ENCODE results near the gene APOL1.

The APOL1 gene

DNA sequence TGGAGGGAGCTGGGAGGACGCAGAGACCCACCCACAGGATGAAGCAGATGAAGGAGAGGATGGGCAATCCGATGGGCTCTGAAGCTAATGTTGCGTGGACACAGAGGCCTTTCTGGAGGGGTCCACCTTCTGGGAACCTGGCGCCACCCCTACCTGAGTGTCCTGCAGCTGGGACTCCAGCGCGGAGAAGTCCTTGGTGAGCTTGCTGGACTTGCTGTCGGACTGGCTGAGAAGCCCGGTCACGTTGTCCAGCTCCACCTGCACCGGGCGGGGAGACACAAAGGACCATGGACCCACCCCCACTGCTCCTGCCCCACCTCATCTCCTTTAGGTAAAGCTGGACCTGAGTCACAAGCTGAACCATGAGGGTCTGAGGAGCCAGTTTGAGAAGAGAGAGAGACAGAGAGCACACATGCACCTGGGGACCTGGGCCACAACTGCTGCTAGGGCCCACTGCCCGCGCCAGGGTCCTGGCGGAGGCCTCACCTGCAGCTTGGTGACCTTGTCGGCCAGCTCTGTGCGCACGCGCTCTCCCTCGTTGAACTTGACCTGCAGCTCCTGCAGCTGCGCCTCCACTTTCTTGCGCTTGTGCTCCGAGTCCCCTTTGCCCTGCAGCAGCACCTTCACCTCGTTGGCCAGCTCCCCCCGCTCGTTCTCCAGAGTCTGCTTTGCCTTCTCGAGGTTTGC is 40.8 kb downstream of the APOL1 start:
- Histone ChIP-seq H2AFZ (ENCODE audit: low read length, unreplicated experiment) (no peak overlapping the region), H3K79me2 (ENCODE audit: control insufficient read depth, insufficient read depth, low read length, unreplicated experiment) (no peaks in the 10 kb centered on the region), H3K36me3 (ENCODE audit: insufficient read depth, low read length) (peaks cover 13% of the 10 kb centered on the region; the same call in 1 of the 2 replicates), H3K27ac (ENCODE audit: low read depth, low read length) (no peak overlapping the region), H3K4me1 (ENCODE audit: control insufficient read depth, insufficient read depth, low read length, unreplicated experiment) (no peaks in the 10 kb centered on the region), H3K4me3 (ENCODE audit: low read depth, low read length) (no peak overlapping the region), H3K27me3 (ENCODE audit: insufficient read depth, low read length) (no peaks in the 10 kb centered on the region)

DNA sequence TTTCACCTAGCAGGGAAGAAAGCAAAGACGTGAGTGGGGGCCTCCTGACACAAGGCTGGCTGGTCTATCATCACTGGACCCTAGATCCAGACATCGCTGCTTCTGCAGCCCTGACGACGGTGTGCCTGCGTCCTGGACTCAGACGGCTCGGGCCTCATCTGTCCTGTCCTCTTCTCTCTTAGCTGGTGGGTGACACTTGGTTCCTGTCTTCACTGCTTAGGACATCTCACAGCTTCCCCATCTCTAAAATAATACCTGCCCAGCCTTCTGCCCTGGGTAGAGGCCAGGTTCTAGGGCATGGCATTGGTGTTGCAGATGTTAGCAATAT is 41.3 kb downstream of the APOL1 start:
- Histone ChIP-seq H3K27me3 (ENCODE audit: insufficient read depth, low read length) (no peaks in the 10 kb centered on the region), H3K27ac (ENCODE audit: low read depth, low read length) (no peak overlapping the region), H3K4me3 (ENCODE audit: low read depth, low read length) (no peak overlapping the region), H3K36me3 (ENCODE audit: insufficient read depth, low read length) (peaks cover 14% of the 10 kb centered on the region; the same call in 1 of the 2 replicates), H3K4me1 (ENCODE audit: control insufficient read depth, insufficient read depth, low read length, unreplicated experiment) (no peaks in the 10 kb centered on the region), H3K79me2 (ENCODE audit: control insufficient read depth, insufficient read depth, low read length, unreplicated experiment) (no peaks in the 10 kb centered on the region), H2AFZ (ENCODE audit: low read length, unreplicated experiment) (no peak overlapping the region)

- Histone ChIP-seq H3K79me2 (ENCODE audit: control insufficient read depth, insufficient read depth, low read length, unreplicated experiment) (no peaks in the 10 kb centered on the region), H3K4me1 (ENCODE audit: control insufficient read depth, insufficient read depth, low read length, unreplicated experiment) (no peaks in the 10 kb centered on the region), H2AFZ (ENCODE audit: low read length, unreplicated experiment) (no peak overlapping the region), H3K27me3 (ENCODE audit: insufficient read depth, low read length) (no peaks in the 10 kb centered on the region), H3K4me3 (ENCODE audit: low read depth, low read length) (no peak overlapping the region), H3K36me3 (ENCODE audit: insufficient read depth, low read length) (peaks cover 14% of the 10 kb centered on the region; the same call in 1 of the 2 replicates), H3K27ac (ENCODE audit: low read depth, low read length) (no peak overlapping the region)
Observed at GRCh38 chr22:36294801-36295200, 41.9 kb downstream of the APOL1 start.

- no peaks in the 10 kb centered on the region for H3K27me3 ChIP-seq (ENCODE audit: insufficient read depth, low read length)
- H3K36me3 ChIP-seq (ENCODE audit: insufficient read depth, low read length): peaks cover 14% of the 10 kb centered on the region; the same call in 1 of the 2 replicates
- H3K4me3 ChIP-seq (ENCODE audit: low read depth, low read length): no peak overlapping the region
- peaks cover 2% of the 10 kb centered on the region for H3K79me2 ChIP-seq (ENCODE audit: control insufficient read depth, insufficient read depth, low read length, unreplicated experiment)
- no peaks in the 10 kb centered on the region for H3K4me1 ChIP-seq (ENCODE audit: control insufficient read depth, insufficient read depth, low read length, unreplicated experiment)
- no peak overlapping the region for H3K27ac ChIP-seq (ENCODE audit: low read depth, low read length)
- no peak overlapping the region for H2AFZ ChIP-seq (ENCODE audit: low read length, unreplicated experiment)
Observed at GRCh38 chr22:36295247-36295646, 42.3 kb downstream of the APOL1 start.

DNA sequence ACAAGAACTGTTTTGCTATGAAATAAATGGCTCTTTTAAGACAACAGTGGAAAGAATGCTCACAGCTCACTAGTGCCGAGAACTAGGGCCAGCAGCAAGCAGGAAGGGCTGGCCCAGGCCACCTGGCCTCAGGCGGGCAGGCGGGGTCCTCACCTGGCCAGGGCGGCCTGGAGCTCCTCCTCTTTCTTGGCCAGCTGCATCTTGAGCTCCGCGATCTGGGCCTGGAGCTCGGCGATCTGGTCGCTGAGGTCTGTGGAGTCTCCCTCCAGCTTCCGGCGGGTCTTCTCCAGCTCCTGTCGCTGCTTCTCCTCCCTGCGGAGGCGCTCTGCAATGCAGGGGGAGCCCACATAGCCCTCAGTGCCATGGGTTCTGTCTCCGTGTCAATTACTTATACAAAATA is 43.8 kb downstream of the APOL1 start:
- no peak overlapping the region for H2AFZ ChIP-seq (ENCODE audit: low read length, unreplicated experiment)
- H3K79me2 ChIP-seq (ENCODE audit: control insufficient read depth, insufficient read depth, low read length, unreplicated experiment): peaks cover 7% of the 10 kb centered on the region
- H3K4me1 ChIP-seq (ENCODE audit: control insufficient read depth, insufficient read depth, low read length, unreplicated experiment): no peaks in the 10 kb centered on the region
- no peaks in the 10 kb centered on the region for H3K27me3 ChIP-seq (ENCODE audit: insufficient read depth, low read length)
- H3K36me3 ChIP-seq (ENCODE audit: insufficient read depth, low read length): peaks cover 18% of the 10 kb centered on the region; the same call in 1 of the 2 replicates
- no peak overlapping the region for H3K4me3 ChIP-seq (ENCODE audit: low read depth, low read length)
- H3K27ac ChIP-seq (ENCODE audit: low read depth, low read length): no peak overlapping the region

- Histone ChIP-seq H3K36me3 (ENCODE audit: insufficient read depth, low read length) (peaks cover 18% of the 10 kb centered on the region; the same call in 1 of the 2 replicates), H3K79me2 (ENCODE audit: control insufficient read depth, insufficient read depth, low read length, unreplicated experiment) (peaks cover 10% of the 10 kb centered on the region), H3K27ac (ENCODE audit: low read depth, low read length) (no peak overlapping the region), H3K4me3 (ENCODE audit: low read depth, low read length) (no peak overlapping the region), H3K27me3 (ENCODE audit: insufficient read depth, low read length) (no peaks in the 10 kb centered on the region), H3K4me1 (ENCODE audit: control insufficient read depth, insufficient read depth, low read length, unreplicated experiment) (no peaks in the 10 kb centered on the region), H2AFZ (ENCODE audit: low read length, unreplicated experiment) (no peak overlapping the region)
Observed at GRCh38 chr22:36297568-36297967, 44.6 kb downstream of the APOL1 start.

DNA sequence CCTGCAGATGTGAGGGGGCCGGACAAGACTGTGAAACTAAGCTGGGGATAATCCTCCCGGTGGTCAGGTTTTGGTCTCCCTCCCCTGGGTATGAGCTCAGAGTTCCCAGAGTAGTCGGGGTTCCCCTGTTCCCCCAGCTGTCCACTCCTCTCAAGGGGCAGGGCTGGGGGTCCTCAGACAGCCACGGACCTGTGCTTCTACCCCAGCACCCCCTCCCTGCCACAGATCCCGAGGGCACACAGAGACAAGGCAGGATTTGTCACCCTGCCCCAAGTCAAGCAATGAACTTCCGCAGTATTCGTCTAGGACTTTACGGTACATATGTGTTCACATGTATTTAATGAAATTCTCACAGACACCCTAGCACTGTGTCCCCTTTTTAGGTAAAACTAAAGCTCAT is 45.2 kb downstream of the APOL1 start:
- Histone ChIP-seq H2AFZ (ENCODE audit: low read length, unreplicated experiment) (no peak overlapping the region), H3K79me2 (ENCODE audit: control insufficient read depth, insufficient read depth, low read length, unreplicated experiment) (peaks cover 10% of the 10 kb centered on the region), H3K27me3 (ENCODE audit: insufficient read depth, low read length) (no peaks in the 10 kb centered on the region), H3K4me3 (ENCODE audit: low read depth, low read length) (no peak overlapping the region), H3K36me3 (ENCODE audit: insufficient read depth, low read length) (peaks cover 18% of the 10 kb centered on the region; the same call in 1 of the 2 replicates), H3K27ac (ENCODE audit: low read depth, low read length) (no peak overlapping the region), H3K4me1 (ENCODE audit: control insufficient read depth, insufficient read depth, low read length, unreplicated experiment) (no peaks in the 10 kb centered on the region)

DNA sequence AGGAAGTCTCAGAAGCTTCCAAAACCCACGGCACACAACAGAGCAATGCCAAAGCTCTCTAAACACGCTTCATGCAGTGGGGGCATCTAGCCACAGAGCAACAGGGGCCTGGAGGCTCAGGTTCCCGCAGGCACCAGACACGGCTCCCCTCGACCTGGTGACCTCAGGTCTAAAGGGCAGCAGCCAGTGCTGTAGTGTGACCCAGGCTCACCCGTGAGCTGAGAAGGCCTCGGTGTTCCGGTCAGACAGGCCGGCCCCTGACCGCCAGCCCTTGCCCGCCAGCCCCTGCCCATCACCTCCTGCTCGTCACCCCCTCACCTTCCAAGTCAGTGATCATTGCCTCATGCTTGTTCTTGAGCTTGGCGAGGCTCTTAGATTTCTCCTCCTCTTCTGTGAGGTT is 45.7 kb downstream of the APOL1 start:
- H3K27me3 ChIP-seq (ENCODE audit: insufficient read depth, low read length): no peaks in the 10 kb centered on the region
- no peak overlapping the region for H3K4me3 ChIP-seq (ENCODE audit: low read depth, low read length)
- H3K4me1 ChIP-seq (ENCODE audit: control insufficient read depth, insufficient read depth, low read length, unreplicated experiment): no peaks in the 10 kb centered on the region
- H3K36me3 ChIP-seq (ENCODE audit: insufficient read depth, low read length): peaks cover 18% of the 10 kb centered on the region; the same call in 1 of the 2 replicates
- no peak overlapping the region for H3K27ac ChIP-seq (ENCODE audit: low read depth, low read length)
- H3K79me2 ChIP-seq (ENCODE audit: control insufficient read depth, insufficient read depth, low read length, unreplicated experiment): peaks cover 10% of the 10 kb centered on the region
- no peak overlapping the region for H2AFZ ChIP-seq (ENCODE audit: low read length, unreplicated experiment)

DNA sequence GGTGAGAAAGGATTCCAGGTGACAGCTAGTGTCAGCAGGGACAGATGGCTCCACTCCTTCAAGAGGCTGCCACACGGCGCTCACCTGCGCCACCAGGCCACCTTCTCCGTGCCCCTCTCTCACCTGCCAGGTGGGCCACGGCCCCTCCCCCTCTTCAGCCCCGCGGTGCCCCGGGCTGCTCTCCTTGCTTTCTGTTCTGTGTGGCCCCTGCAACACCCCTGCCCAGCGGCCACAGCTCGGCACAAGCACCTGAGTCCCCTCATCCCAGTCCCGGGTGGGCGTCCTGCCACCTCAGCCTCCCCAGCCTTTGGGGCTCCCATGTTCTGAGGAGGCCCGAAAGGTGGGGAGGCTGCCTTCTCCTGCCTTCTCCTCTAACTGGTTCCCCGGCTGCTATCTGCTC is 46.4 kb downstream of the APOL1 start:
- H3K4me3 ChIP-seq (ENCODE audit: low read depth, low read length): no peak overlapping the region
- H2AFZ ChIP-seq (ENCODE audit: low read length, unreplicated experiment): no peak overlapping the region
- no peaks in the 10 kb centered on the region for H3K27me3 ChIP-seq (ENCODE audit: insufficient read depth, low read length)
- no peaks in the 10 kb centered on the region for H3K4me1 ChIP-seq (ENCODE audit: control insufficient read depth, insufficient read depth, low read length, unreplicated experiment)
- H3K79me2 ChIP-seq (ENCODE audit: control insufficient read depth, insufficient read depth, low read length, unreplicated experiment): peaks cover 10% of the 10 kb centered on the region
- peaks cover 15% of the 10 kb centered on the region; the same call in 1 of the 2 replicates for H3K36me3 ChIP-seq (ENCODE audit: insufficient read depth, low read length)
- no peak overlapping the region for H3K27ac ChIP-seq (ENCODE audit: low read depth, low read length)

DNA sequence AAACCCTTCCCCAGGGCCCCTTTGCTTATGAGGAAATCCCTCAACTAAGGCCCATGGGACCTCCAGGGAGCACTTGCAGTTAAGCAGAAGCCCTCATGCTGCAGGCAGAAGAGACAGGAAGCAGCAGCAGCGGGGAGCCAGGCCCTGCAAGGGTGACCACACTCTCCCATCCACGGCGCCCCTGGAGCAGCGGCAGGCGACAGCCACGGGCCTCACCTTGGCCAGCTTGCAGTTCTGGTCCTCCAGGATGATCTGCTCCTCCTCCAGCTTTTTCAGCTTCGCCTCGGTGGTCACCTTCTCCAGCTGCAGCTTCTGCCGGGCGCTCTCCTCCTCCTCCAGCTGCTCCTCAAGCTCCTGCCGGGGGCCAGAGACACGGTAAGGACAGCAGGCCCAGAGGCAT is 47.0 kb downstream of the APOL1 start:
- Histone ChIP-seq H3K79me2 (ENCODE audit: control insufficient read depth, insufficient read depth, low read length, unreplicated experiment) (peaks cover 10% of the 10 kb centered on the region), H3K4me3 (ENCODE audit: low read depth, low read length) (no peak overlapping the region), H3K27me3 (ENCODE audit: insufficient read depth, low read length) (no peaks in the 10 kb centered on the region), H2AFZ (ENCODE audit: low read length, unreplicated experiment) (no peak overlapping the region), H3K27ac (ENCODE audit: low read depth, low read length) (no peak overlapping the region), H3K4me1 (ENCODE audit: control insufficient read depth, insufficient read depth, low read length, unreplicated experiment) (no peaks in the 10 kb centered on the region), H3K36me3 (ENCODE audit: insufficient read depth, low read length) (peaks cover 13% of the 10 kb centered on the region; the same call in 1 of the 2 replicates)

DNA sequence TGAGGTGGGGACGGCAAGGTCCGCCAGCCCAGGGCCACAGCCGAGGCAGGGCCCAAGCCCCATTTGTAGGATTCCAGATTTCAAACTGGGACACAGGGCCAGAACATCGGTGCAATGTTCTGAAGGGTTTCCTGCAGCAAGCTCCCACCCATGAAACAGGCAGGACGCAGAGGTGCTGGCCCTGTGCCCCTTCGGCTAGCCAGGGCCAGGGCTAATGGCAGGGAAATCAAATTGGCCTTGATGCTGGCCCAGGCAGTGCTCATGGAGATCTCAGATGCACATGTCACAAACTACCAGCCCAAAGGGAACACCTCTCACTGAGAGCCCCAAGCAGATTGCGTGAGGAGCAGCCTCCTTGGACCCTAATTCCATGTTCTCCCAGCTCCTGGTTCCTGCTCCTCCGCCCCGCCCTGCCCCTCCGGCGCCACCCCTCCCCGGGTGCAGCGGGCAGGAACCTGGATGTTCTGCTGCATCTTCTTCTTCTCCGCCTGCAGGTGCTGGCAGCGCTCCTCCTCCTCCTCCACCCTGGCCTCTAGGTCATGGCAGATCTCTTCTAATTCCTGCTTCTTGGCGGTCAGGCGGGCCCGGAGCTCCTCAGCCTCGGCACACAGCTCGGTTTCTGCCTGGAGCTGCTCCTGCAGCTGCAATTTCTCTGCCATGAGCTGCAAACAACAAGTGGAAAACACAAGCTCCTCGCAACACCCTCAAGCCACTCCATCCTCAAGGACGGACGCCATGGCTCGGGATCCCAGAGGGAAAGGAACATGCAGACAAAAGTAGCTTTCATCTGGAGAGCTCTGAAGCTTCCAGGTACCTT is 47.7 kb downstream of the APOL1 start:
- Histone ChIP-seq H3K4me1 (ENCODE audit: control insufficient read depth, insufficient read depth, low read length, unreplicated experiment) (no peaks in the 10 kb centered on the region), H3K4me3 (ENCODE audit: low read depth, low read length) (no peak overlapping the region), H2AFZ (ENCODE audit: low read length, unreplicated experiment) (no peak overlapping the region), H3K27ac (ENCODE audit: low read depth, low read length) (no peak overlapping the region), H3K27me3 (ENCODE audit: insufficient read depth, low read length) (no peaks in the 10 kb centered on the region), H3K79me2 (ENCODE audit: control insufficient read depth, insufficient read depth, low read length, unreplicated experiment) (peaks cover 10% of the 10 kb centered on the region), H3K36me3 (ENCODE audit: insufficient read depth, low read length) (peaks cover 13% of the 10 kb centered on the region; the same call in 1 of the 2 replicates)

Measured in ACC112 (cell line).